GM21526 (cell line): ENCODE data around the gene NFE2.

ENCODE experiments used
- ATAC-seq: cut with Tn5 transposase; IDR thresholded peaks from one replicate; pipeline ENCODE4 v1.9.1; 2021; ENCODE audit warnings: moderate library complexity; ENCODE audit not compliant: unreplicated experiment, low FRiP score

Gene NFE2

GRCh38 chr12:54306925-54307741 is 6.3 kb upstream of the NFE2 start:
- ATAC-seq = no peak

GRCh38 chr12:54304187-54304810 is 3.5 kb upstream of the NFE2 start:
- ATAC-seq = no peak

- no peak for ATAC-seq
Observed at GRCh38 chr12:54303640-54304039, 2.8 kb upstream of the NFE2 start.

- ATAC-seq = no peak
Observed at GRCh38 chr12:54301428-54302048, 723 bp upstream of the NFE2 start.

- no peak for ATAC-seq
Observed at GRCh38 chr12:54300225-54300731, 537 bp downstream of the NFE2 start.

- no peak for ATAC-seq
Observed at GRCh38 chr12:54299515-54300224, 1.1 kb downstream of the NFE2 start.

GRCh38 chr12:54298904-54299303 is 1.9 kb downstream of the NFE2 start:
- no peak for ATAC-seq

- ATAC-seq = no peak
Observed at GRCh38 chr12:54296393-54297099, 4.3 kb downstream of the NFE2 start.

- ATAC-seq = no peak
Observed at GRCh38 chr12:54294953-54295566, 5.8 kb downstream of the NFE2 start.

GRCh38 chr12:54294152-54294952 is 6.5 kb downstream of the NFE2 start:
- ATAC-seq = no peak

GRCh38 chr12:54292931-54293241 is 7.9 kb downstream of the NFE2 start:
- no peak for ATAC-seq

GRCh38 chr12:54292083-54292930 is 8.5 kb downstream of the NFE2 start:
- ATAC-seq = no peak

- no peak for ATAC-seq
Observed at GRCh38 chr12:54287261-54288157, 13.3 kb downstream of the NFE2 start.

- ATAC-seq = no peak
Observed at GRCh38 chr12:54286042-54287030, 14.5 kb downstream of the NFE2 start.

GRCh38 chr12:54285150-54286041 is 15.4 kb downstream of the NFE2 start:
- no peak for ATAC-seq
